HG02763 (cell line): Measurements from ENCODE around the gene CLEC20A.
"Not testable (repeated sequence)": the region's sequence is repeated elsewhere in the genome, so short reads cannot be mapped to it uniquely, and the experiment has no call there.

ENCODE experiments used
- ATAC-seq: cut with Tn5 transposase; IDR thresholded peaks from one replicate; pipeline ENCODE4 v1.9.1; 2021; ENCODE audit warnings: mild to moderate bottlenecking, moderate library complexity; ENCODE audit not compliant: unreplicated experiment

The CLEC20A gene

GRCh38 chr1:178529364-178530036 lies 32.7 kb upstream of the CLEC20A start:
- no peak for ATAC-seq

GRCh38 chr1:178528953-178529335 lies 32.2 kb upstream of the CLEC20A start:
- ATAC-seq = no peak

GRCh38 chr1:178528228-178528952 lies 31.6 kb upstream of the CLEC20A start:
- no peak for ATAC-seq

GRCh38 chr1:178527117-178527516 lies 30.4 kb upstream of the CLEC20A start:
- no peak for ATAC-seq

GRCh38 chr1:178521241-178521640 lies 24.5 kb upstream of the CLEC20A start:
- no peak for ATAC-seq

- no peak for ATAC-seq
Measured at GRCh38 chr1:178520803-178521202, 24.0 kb upstream of the CLEC20A start.

- no peak for ATAC-seq
Measured at GRCh38 chr1:178518894-178519293, 22.1 kb upstream of the CLEC20A start.

- no peak for ATAC-seq
Measured at GRCh38 chr1:178516110-178516509, 19.3 kb upstream of the CLEC20A start.

GRCh38 chr1:178513278-178513983 lies 16.7 kb upstream of the CLEC20A start:
- no peak for ATAC-seq

- no peak for ATAC-seq
Measured at GRCh38 chr1:178512566-178513277, 16.0 kb upstream of the CLEC20A start, which contains the start of gene TEX35. Gene TEX35, plus strand, starts transcription at chr1:178513109. Its CDS starts 80 bp downstream, at chr1:178513189.

GRCh38 chr1:178510155-178510554 lies 13.4 kb upstream of the CLEC20A start:
- no peak for ATAC-seq

GRCh38 chr1:178509414-178510007 lies 12.7 kb upstream of the CLEC20A start:
- no peak for ATAC-seq

GRCh38 chr1:178506669-178507068 lies 9.9 kb upstream of the CLEC20A start:
- no peak for ATAC-seq

GRCh38 chr1:178506177-178506576 lies 9.4 kb upstream of the CLEC20A start:
- ATAC-seq = no peak

GRCh38 chr1:178504286-178504685 lies 7.5 kb upstream of the CLEC20A start:
- ATAC-seq = no peak

GRCh38 chr1:178503849-178504248 lies 7.1 kb upstream of the CLEC20A start:
- no peak for ATAC-seq

- ATAC-seq = not testable (repeated sequence)
Measured at GRCh38 chr1:178503316-178503715, 6.6 kb upstream of the CLEC20A start.

GRCh38 chr1:178502856-178503255 lies 6.1 kb upstream of the CLEC20A start:
- no peak for ATAC-seq

GRCh38 chr1:178502330-178502714 lies 5.6 kb upstream of the CLEC20A start:
- no peak for ATAC-seq

- peak; percentile 67 for ATAC-seq
Measured at GRCh38 chr1:178501705-178502329, 5.1 kb upstream of the CLEC20A start.
